Left lung (tissue), 14 donors: ENCODE measurements around the gene CRNKL1. TPM values are rescaled to one million over a fixed set of nuclear protein-coding genes. Genes with fewer than 3 reads are reported as not detected.

ENCODE experiments used
- ATAC-seq: fragments of 200-7000 bp; cut with Tn5 transposase; one replicate; pipeline ENCODE4 v1.9.1; 2020; ENCODE audit warnings: moderate library complexity
- DNase-seq, 4 donors: peaks; one replicate each; pipeline ENCODE4 v3.0.0-alpha.2; 2013 to 2020
- H3K27ac ChIP-seq, 2 donors: fragments of 200-600 bp; sonication (generic) in 1 of 2; one replicate each; pipeline versions ENCODE4 v1.5.0 to v1.8.0; 2020 to 2021
- H3K27me3 ChIP-seq, 2 donors: fragments of 200-600 bp; sonication (generic) in 1 of 2; one replicate each; pipeline versions ENCODE4 v1.5.0 to v1.8.0; 2020 to 2021
- H3K36me3 ChIP-seq, 2 donors: fragments of 200-600 bp; sonication (generic) in 1 of 2; one replicate each; pipeline versions ENCODE4 v1.5.0 to v1.8.0; 2020 to 2021
- H3K4me1 ChIP-seq, 2 donors: fragments of 200-600 bp; one replicate each; pipeline ENCODE4 v1.8.0; 2021
- H3K4me3 ChIP-seq, 2 donors: fragments of 200-600 bp; sonication (generic) in 1 of 2; one replicate each; pipeline versions ENCODE4 v1.5.0 to v1.8.0; 2020 to 2021; ENCODE audit warnings: mild to moderate bottlenecking in 1 of 2
- H3K9me3 ChIP-seq, 2 donors: fragments of 200-600 bp; sonication (generic) in 1 of 2; one replicate each; pipeline versions ENCODE4 v1.5.0 to v1.8.0; 2020 to 2021
- intact Hi-C, 2 donors: fragments of 100-400 bp; cut with DNase I; formaldehyde crosslinking; loops; one replicate each; pipeline versions ENCODE4 v1.11.2 to v1.14.2; 2022
- long read RNA-seq, 12 donors: library from polyadenylated mRNA in 2 of 12; unstranded in 2 of 12; transcript quantifications; one replicate each; pipeline ENCODE4 v2.0.0 and lab custom pipeline, GENCODE V29; 2019 to 2026
- polyA plus RNA-seq, 6 donors: library from polyadenylated mRNA; unstranded; fragments of 120-200 nt; gene quantifications; one replicate each; pipeline ENCODE4 v1.2.1, GENCODE V29; 2013; ENCODE audit not compliant: insufficient read length in 6 of 6
- total RNA-seq, 2 donors: library from RNA; stranded (reverse); fragmentation: NEBNext Ultra II Directional; extraction: Animal tissue kit (Norgen Biotek cat#: 25700); gene quantifications; one replicate each; pipeline ENCODE4 v1.2.1, GENCODE V29; 2021
- TF ChIP-seq, protein P1 (sequence below), 2 donors: fragments of 200-600 bp; sonication (generic) in 1 of 2; IDR thresholded peaks; one replicate each; pipeline versions ENCODE4 v1.5.0 to v1.8.0; 2021; ENCODE audit warnings: antibody characterized with exemption in 2 of 2
- donor health status: DM: no; HTN: yes; CAD: no.
- donor health status: DM: no; HTN: no; CAD: no.

The CRNKL1 gene
- total RNA-seq (10 to 100 TPM; 17.9 to 20.1 TPM), polyA plus RNA-seq (10 to 100 TPM; 33.2 to 48.3 (median 41.0) TPM)
- long read RNA-seq, donor 1, full-length matches to known transcripts: 5 of 38 reads
- long read RNA-seq, donor 1, partial matches to known transcripts: 33 of 38 reads
- long read RNA-seq, donor 1, other reads (novel, unspliced or antisense): 0 of 38 reads
- long read RNA-seq, donor 2, full-length matches to known transcripts: 8 of 16 reads
- long read RNA-seq, donor 2, partial matches to known transcripts: 8 of 16 reads
- long read RNA-seq, donor 2, other reads (novel, unspliced or antisense): 0 of 16 reads
- long read RNA-seq, donor 3, full-length matches to known transcripts: 3 of 3 reads
- long read RNA-seq, donor 3, partial matches to known transcripts: 0 of 3 reads
- long read RNA-seq, donor 3, other reads (novel, unspliced or antisense): 0 of 3 reads
- long read RNA-seq, donor 4, full-length matches to known transcripts: 2 of 6 reads
- long read RNA-seq, donor 4, partial matches to known transcripts: 4 of 6 reads
- long read RNA-seq, donor 4, other reads (novel, unspliced or antisense): 0 of 6 reads
- long read RNA-seq, donor 5, full-length matches to known transcripts: 6 of 6 reads
- long read RNA-seq, donor 5, partial matches to known transcripts: 0 of 6 reads
- long read RNA-seq, donor 5, other reads (novel, unspliced or antisense): 0 of 6 reads
- long read RNA-seq, donor 6, full-length matches to known transcripts: 4 of 4 reads
- long read RNA-seq, donor 6, partial matches to known transcripts: 0 of 4 reads
- long read RNA-seq, donor 6, other reads (novel, unspliced or antisense): 0 of 4 reads
- long read RNA-seq, donor 7, full-length matches to known transcripts: 4 of 4 reads
- long read RNA-seq, donor 7, partial matches to known transcripts: 0 of 4 reads
- long read RNA-seq, donor 7, other reads (novel, unspliced or antisense): 0 of 4 reads
- long read RNA-seq, donor 8, full-length matches to known transcripts: 4 of 13 reads
- long read RNA-seq, donor 8, partial matches to known transcripts: 9 of 13 reads
- long read RNA-seq, donor 8, other reads (novel, unspliced or antisense): 0 of 13 reads
- long read RNA-seq, donor 9: 0 reads
- long read RNA-seq, donor 10, full-length matches to known transcripts: 3 of 6 reads
- long read RNA-seq, donor 10, partial matches to known transcripts: 3 of 6 reads
- long read RNA-seq, donor 10, other reads (novel, unspliced or antisense): 0 of 6 reads
- long read RNA-seq, donor 11: 0 reads
- long read RNA-seq, donor 12, full-length matches to known transcripts: 3 of 3 reads
- long read RNA-seq, donor 12, partial matches to known transcripts: 0 of 3 reads
- long read RNA-seq, donor 12, other reads (novel, unspliced or antisense): 0 of 3 reads

DNA sequence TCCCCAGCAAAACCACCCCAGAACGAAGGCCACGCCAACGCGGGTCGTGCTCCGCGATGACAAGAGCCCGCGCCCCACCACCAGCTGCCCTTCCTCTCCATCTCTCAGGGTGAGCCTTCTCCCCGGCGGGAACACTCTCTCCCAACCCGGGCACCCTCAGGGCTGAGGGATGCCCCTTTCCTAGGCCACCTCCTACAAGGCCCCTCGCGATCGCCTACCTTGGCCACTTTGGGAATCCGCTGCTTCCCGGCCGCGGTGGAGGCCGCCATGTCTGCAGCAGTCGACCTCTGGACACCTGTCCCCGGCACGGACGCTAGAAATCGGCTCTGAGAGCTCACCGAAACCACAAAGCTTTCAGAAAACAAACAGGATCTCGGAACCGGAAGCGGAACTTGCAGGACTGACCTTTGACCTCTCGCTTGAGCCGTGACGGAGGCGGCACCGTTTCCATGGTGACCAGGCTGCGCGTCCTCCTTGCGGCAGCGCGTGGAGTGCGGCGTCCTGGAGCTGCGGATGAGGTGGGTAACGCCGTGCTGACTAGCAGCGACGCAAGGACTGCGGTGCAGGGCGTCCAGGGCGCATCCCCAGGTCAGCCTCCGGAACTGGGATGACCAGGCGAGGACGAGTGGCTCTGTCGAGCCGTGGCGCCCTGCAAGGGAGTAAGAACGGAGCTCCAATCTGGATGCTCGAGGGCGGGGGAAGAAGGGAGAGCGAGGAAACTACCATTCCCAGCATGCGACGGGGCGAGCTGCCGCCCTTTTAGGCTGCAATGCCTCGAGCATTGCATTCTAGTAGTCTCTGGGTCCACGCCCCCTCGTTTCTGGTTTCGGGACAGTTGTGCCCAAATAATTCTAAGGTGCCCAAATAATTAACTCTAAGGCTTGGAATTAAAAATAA, at the start of gene CRNKL1, which contains the start of gene CFAP61:
TSS of gene CRNKL1 (minus strand) at position 393 of the 897 bp plus-strand sequence. CDS start at position 269, 124 bp downstream.
TSS of gene CFAP61 (plus strand) at position 459 of the 897 bp plus-strand sequence. CDS start 4,122 bp downstream, outside the sequence.
- DNase-seq: peak; percentile 95 to 98 (median 98)
- peaks cover 0 to 32% of the 10 kb centered on the region in 2 donors for H3K36me3 ChIP-seq
- peak within 1 kb of the TSS; percentile 94 to 98 for H3K4me3 ChIP-seq
- peak; percentile 98 for ATAC-seq
- H3K27me3 ChIP-seq: no peaks in the 10 kb centered on the region
- TF ChIP-seq, protein P1, sequence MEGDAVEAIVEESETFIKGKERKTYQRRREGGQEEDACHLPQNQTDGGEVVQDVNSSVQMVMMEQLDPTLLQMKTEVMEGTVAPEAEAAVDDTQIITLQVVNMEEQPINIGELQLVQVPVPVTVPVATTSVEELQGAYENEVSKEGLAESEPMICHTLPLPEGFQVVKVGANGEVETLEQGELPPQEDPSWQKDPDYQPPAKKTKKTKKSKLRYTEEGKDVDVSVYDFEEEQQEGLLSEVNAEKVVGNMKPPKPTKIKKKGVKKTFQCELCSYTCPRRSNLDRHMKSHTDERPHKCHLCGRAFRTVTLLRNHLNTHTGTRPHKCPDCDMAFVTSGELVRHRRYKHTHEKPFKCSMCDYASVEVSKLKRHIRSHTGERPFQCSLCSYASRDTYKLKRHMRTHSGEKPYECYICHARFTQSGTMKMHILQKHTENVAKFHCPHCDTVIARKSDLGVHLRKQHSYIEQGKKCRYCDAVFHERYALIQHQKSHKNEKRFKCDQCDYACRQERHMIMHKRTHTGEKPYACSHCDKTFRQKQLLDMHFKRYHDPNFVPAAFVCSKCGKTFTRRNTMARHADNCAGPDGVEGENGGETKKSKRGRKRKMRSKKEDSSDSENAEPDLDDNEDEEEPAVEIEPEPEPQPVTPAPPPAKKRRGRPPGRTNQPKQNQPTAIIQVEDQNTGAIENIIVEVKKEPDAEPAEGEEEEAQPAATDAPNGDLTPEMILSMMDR (IDR thresholded peaks at IDR 0.05): peak in 1 of 2 donors; percentile 25
- H3K4me1 ChIP-seq: peaks cover 8 to 20% of the 10 kb centered on the region in 2 donors
- H3K27ac ChIP-seq: peak within 1 kb of the TSS; percentile 85 to 94
- no peaks in the 10 kb centered on the region for H3K9me3 ChIP-seq
- intact Hi-C loops: no loop called here

DNA sequence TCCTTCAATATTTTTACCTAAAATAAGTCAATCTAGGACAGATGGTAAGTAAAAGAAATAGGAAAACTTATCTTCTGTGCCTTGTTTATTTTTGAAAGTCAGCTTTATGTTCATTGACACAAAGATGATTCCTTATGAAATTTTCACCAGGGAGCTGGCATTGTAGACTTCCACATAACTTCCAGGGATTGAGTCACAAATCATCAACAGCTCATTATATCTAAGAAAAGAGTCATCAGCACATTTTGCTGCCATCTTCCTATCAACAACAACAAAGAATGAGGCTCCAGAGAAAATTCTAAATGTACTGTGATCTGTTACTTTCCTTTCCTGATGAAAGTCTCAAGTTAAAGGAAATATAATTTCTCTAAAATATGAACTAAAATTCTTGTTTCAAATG, 48.6 kb upstream of the CRNKL1 start:
- H3K9me3 ChIP-seq: no peaks in the 10 kb centered on the region
- intact Hi-C loops: no loop called here

DNA sequence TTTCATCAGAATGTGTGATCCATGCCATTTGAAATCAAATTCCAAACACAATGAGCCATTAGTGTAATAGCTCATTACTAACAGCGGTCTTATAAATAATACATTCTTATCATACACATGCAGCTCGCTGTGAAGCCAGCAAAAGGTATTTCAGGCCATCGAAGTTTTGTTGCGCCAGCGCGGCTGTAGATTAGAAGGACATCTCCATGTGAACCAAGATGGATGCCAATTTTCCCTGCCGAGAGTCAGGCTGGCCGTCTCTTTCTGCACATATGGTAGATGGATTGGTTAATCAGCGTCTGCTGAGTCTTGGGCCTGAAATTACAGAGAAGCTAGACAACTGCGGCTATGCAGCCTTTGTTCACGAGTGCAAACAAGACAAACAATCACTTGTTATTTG, 44.2 kb upstream of the CRNKL1 start:
- intact Hi-C loops: no loop called here
- Histone ChIP-seq H3K4me1 (no peaks in the 10 kb centered on the region), H3K9me3 (no peaks in the 10 kb centered on the region), H3K27me3 (no peaks in the 10 kb centered on the region), H3K27ac (no peak overlapping the region), H3K36me3 (no peaks in the 10 kb centered on the region), H3K4me3 (no peak overlapping the region)
- ATAC-seq: no peak
- TF ChIP-seq, protein P1 (IDR thresholded peaks at IDR 0.05): no peak
- no peak for DNase-seq

More for the DNA sequence above, 48.6 kb upstream of the CRNKL1 start:
- TF ChIP-seq, protein P1 (IDR thresholded peaks at IDR 0.05): no peak
- no peak overlapping the region for H3K27ac ChIP-seq
- H3K4me3 ChIP-seq: no peak overlapping the region
- ATAC-seq: no peak
- no peaks in the 10 kb centered on the region for H3K4me1 ChIP-seq
- no peaks in the 10 kb centered on the region for H3K27me3 ChIP-seq
- H3K36me3 ChIP-seq: no peaks in the 10 kb centered on the region
- peak in 2 of 4 donors; percentile 42 for DNase-seq

DNA sequence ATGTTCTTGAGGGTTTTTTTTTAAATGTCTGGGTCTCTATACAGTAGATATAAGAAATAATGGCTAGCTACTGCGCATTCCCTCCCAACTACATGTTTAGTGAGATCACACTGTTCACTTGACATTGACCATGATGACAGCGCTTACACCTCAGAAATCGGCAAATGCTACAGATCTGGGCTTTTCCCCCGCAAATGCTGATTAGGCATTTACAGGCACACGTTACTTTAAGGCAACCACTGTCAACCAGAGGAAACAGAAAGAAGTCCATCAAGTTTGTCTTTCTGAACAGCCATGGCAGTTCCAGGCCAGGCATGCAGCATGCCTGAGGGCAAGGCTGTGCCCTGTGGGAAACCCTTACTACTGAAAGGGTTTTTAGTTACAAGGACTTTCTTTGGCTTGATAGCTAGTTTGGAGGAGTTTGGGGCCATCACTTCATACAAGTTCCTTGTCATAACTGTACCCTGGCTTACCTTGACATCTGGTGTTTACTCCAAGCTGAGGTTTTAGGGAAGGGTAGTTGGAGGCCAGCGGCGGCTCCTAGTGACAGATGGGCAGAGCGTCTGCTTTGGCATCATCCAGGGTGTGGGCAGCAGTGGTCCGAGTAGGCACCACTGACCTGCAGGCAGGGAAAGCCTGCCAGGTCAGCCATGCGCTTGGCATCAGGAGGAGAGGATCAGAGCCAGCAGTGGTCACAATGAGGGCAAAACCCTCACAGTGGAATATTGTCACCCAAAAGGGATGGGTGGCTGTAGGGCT, 43.0 kb upstream of the CRNKL1 start:
- intact Hi-C loops: no loop called here
- TF ChIP-seq, protein P1 (IDR thresholded peaks at IDR 0.05): no peak
- Histone ChIP-seq H3K4me3 (no peak overlapping the region), H3K9me3 (no peaks in the 10 kb centered on the region), H3K4me1 (no peaks in the 10 kb centered on the region), H3K36me3 (no peaks in the 10 kb centered on the region), H3K27ac (no peak overlapping the region), H3K27me3 (no peaks in the 10 kb centered on the region)
- no peak for ATAC-seq
- DNase-seq: peak in 1 of 4 donors; percentile 43
